Right atrium auricular region (tissue), 2 donors: ENCODE data around the gene C17orf75. TPM values are rescaled to one million over a fixed set of nuclear protein-coding genes. Genes with fewer than 3 reads are reported as not detected.
"Not testable (repeated sequence)": the region's sequence is repeated elsewhere in the genome, so short reads cannot be mapped to it uniquely, and the experiment has no call there.

Experiments used
- DNase-seq: peaks from one replicate; pipeline ENCODE4 v3.0.0-alpha.2; 2019; ENCODE audit warnings: low spot score
- H3K27ac ChIP-seq, 2 donors: fragments of 200-600 bp; sonication (generic); 1 replicate in 1 of 2; 2 replicates in 1 of 2; pipeline ENCODE4 v1.5.1; 2016 to 2019
- H3K27me3 ChIP-seq, 2 donors: fragments of 200-600 bp; sonication (generic); one replicate each; pipeline versions ENCODE4 v1.5.1 to v1.6.0; 2017 to 2019
- H3K36me3 ChIP-seq: fragments of 200-600 bp; sonication (generic); one replicate; pipeline ENCODE4 v1.5.1; 2016
- H3K4me1 ChIP-seq, 2 donors: fragments of 200-600 bp; sonication (generic); one replicate each; pipeline versions ENCODE4 v1.5.1 to v1.6.0; 2017 to 2019
- H3K4me3 ChIP-seq, 2 donors: fragments of 200-600 bp; sonication (generic); 1 replicate in 1 of 2; 2 replicates in 1 of 2; pipeline ENCODE4 v1.5.1; 2017 to 2019; ENCODE audit warnings: mild to moderate bottlenecking in 1 of 2, moderate library complexity in 1 of 2
- H3K9me3 ChIP-seq, 2 donors: fragments of 200-600 bp; sonication (generic); one replicate each; pipeline ENCODE4 v1.5.1; 2019
- CTCF ChIP-seq, 2 donors: fragments of 200-600 bp; sonication (generic); IDR thresholded peaks; one replicate each; pipeline ENCODE4 v1.5.1; 2019; ENCODE audit warnings: antibody characterized with exemption in 2 of 2
- total RNA-seq, 2 donors: library from RNA; depleted of rRNA; stranded (reverse); fragments of >200 nt; gene quantifications; one replicate each; pipeline ENCODE4 v1.1.0, GENCODE V29; 2016

The C17orf75 gene
- total RNA-seq, 2 donors from 2014 or later, result 7.9 to 14.5 TPM

GRCh38 chr17:32318071-32318470 lies 23.9 kb downstream of the C17orf75 start:
- Histone ChIP-seq H3K4me1 (no peaks in the 10 kb centered on the region), H3K9me3 (no peaks in the 10 kb centered on the region), H3K27me3 (no peaks in the 10 kb centered on the region), H3K4me3 (no peak overlapping the region), H3K36me3 (no peaks in the 10 kb centered on the region), H3K27ac (no peak overlapping the region)
- no peak for TF ChIP-seq CTCF (IDR thresholded peaks at IDR 0.05)
- DNase-seq, result no peak

- no peaks in the 10 kb centered on the region for H3K4me1 ChIP-seq
- no peaks in the 10 kb centered on the region for H3K36me3 ChIP-seq
- H3K27me3 ChIP-seq, result no peaks in the 10 kb centered on the region
- no peaks in the 10 kb centered on the region for H3K9me3 ChIP-seq
- H3K27ac ChIP-seq, result no peak overlapping the region
- DNase-seq, result no peak
- TF ChIP-seq CTCF (IDR thresholded peaks at IDR 0.05), result no peak
- H3K4me3 ChIP-seq, result no peak overlapping the region
Measured at GRCh38 chr17:32317353-32317752, 24.6 kb downstream of the C17orf75 start.

GRCh38 chr17:32316653-32317052 lies 25.3 kb downstream of the C17orf75 start:
- H3K36me3 ChIP-seq, H3K27me3 ChIP-seq, H3K27ac ChIP-seq, H3K4me3 ChIP-seq, DNase-seq, H3K9me3 ChIP-seq, H3K4me1 ChIP-seq: not testable (repeated sequence)

- Histone ChIP-seq H3K4me3 (no peak overlapping the region), H3K27ac (no peak overlapping the region), H3K27me3 (no peaks in the 10 kb centered on the region), H3K4me1 (no peaks in the 10 kb centered on the region), H3K9me3 (no peaks in the 10 kb centered on the region), H3K36me3 (no peaks in the 10 kb centered on the region)
- no peak for DNase-seq
- no peak for TF ChIP-seq CTCF (IDR thresholded peaks at IDR 0.05)
Measured at GRCh38 chr17:32315171-32315570, 26.8 kb downstream of the C17orf75 start.

GRCh38 chr17:32314636-32315035 lies 27.3 kb downstream of the C17orf75 start:
- DNase-seq, result no peak
- no peak for TF ChIP-seq CTCF (IDR thresholded peaks at IDR 0.05)
- Histone ChIP-seq H3K9me3 (no peaks in the 10 kb centered on the region), H3K36me3 (no peaks in the 10 kb centered on the region), H3K4me3 (no peak overlapping the region), H3K27me3 (no peaks in the 10 kb centered on the region), H3K27ac (no peak overlapping the region), H3K4me1 (no peaks in the 10 kb centered on the region)

GRCh38 chr17:32311028-32311536 lies 30.9 kb downstream of the C17orf75 start:
- no peaks in the 10 kb centered on the region for H3K9me3 ChIP-seq
- no peaks in the 10 kb centered on the region for H3K27me3 ChIP-seq
- DNase-seq, result no peak
- no peak for TF ChIP-seq CTCF (IDR thresholded peaks at IDR 0.05)
- H3K27ac ChIP-seq, result no peak overlapping the region
- H3K4me3 ChIP-seq, result peak overlapping the region in 1 of 2 donors; percentile 17
- no peaks in the 10 kb centered on the region for H3K4me1 ChIP-seq
- no peaks in the 10 kb centered on the region for H3K36me3 ChIP-seq
